ENCODE results near the gene GINS2.

DNA sequence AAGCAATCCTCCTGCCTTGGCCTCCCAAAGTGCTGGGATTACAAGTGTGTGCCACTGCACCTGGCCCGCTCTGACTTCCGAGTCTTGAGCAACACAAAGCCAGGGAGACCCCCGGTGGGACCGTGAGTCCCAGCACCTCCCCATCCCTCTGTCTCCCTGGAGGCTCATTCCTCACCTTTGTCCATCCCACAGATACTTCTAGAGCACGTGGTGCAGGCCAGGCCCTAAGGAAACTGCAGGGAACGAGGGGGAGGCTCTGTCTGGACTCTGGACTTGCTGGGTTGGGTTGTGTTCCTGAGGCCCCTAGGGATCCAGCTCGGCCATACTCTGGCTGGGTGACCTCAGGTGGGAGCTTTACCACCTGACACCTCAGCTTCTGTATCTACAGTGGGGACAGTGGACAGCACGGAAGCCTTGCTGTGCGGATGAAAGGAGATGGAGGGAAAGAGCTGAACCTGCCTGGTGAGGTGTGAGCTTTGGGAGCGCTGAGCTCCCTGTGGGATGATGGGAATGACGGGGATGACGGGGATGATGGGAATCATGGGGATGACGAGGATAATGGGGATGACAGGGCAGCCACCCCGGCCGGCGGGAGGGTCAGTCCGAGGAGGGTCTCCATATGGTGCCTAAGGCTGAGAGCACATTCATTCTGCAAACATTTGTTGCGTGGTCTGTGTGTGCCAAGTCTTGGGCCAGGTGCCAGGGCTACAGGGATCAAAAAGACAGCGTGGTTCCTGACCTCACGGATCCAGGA lies 35.5 kb upstream of the GINS2 start:
- TF ChIP-seq, protein P1, sequence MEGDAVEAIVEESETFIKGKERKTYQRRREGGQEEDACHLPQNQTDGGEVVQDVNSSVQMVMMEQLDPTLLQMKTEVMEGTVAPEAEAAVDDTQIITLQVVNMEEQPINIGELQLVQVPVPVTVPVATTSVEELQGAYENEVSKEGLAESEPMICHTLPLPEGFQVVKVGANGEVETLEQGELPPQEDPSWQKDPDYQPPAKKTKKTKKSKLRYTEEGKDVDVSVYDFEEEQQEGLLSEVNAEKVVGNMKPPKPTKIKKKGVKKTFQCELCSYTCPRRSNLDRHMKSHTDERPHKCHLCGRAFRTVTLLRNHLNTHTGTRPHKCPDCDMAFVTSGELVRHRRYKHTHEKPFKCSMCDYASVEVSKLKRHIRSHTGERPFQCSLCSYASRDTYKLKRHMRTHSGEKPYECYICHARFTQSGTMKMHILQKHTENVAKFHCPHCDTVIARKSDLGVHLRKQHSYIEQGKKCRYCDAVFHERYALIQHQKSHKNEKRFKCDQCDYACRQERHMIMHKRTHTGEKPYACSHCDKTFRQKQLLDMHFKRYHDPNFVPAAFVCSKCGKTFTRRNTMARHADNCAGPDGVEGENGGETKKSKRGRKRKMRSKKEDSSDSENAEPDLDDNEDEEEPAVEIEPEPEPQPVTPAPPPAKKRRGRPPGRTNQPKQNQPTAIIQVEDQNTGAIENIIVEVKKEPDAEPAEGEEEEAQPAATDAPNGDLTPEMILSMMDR (conservative IDR thresholded peaks at IDR 0.05), result no peak
- TF ChIP-seq ZFX (IDR thresholded peaks at IDR 0.05), result no peak
